Iris pigment epithelial cell (primary cell): ENCODE data around the gene TBCB.
A peak's percentile ranks its signal among the peaks of the same experiment; 100 is the strongest.
"Not testable (repeated sequence)": the region's sequence is repeated elsewhere in the genome, so short reads cannot be mapped to it uniquely, and the experiment has no call there.

Experiments used
- DNase-seq: peaks from one replicate; pipeline ENCODE4 v3.0.0-alpha.2; 2011; ENCODE audit warnings: low read depth

The TBCB gene, protein sequence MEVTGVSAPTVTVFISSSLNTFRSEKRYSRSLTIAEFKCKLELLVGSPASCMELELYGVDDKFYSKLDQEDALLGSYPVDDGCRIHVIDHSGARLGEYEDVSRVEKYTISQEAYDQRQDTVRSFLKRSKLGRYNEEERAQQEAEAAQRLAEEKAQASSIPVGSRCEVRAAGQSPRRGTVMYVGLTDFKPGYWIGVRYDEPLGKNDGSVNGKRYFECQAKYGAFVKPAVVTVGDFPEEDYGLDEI

DNA sequence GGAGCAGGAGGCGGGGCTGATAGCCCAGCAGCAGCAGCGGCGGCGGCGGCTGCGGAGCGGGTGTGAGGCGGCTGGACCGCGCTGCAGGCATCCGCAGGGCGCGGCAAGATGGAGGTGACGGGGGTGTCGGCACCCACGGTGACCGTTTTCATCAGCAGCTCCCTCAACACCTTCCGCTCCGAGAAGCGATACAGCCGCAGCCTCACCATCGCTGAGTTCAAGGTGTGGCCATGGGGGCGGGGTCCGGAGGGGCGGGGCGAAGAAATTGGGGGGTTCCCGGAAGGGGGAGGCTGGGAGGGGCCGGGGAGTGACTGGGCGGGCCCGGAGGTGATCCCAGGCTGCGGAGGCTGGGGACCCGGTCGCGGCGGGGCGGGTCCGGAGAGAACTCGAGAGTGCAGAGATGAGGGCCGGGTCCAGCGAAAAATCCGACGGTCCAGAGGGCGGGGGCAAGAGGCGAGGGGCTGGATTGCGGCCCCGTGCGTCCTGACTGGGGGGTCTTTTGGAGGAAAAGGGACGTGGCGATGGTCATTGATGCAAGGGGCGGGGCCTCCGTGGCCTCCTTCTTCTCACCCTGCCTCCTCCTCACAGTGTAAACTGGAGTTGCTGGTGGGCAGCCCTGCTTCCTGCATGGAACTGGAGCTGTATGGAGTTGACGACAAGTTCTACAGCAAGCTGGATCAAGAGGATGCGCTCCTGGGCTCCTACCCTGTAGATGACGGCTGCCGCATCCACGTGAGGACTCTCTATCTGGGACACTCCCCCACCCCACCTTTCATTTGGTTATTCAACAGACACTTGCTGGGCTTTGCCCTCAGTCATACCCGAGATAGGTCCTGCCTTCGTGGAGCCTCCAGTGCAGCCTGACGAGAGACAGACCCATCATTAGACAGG is at the start of gene TBCB:
TSS of gene TBCB (plus strand) at position 16 of the 891 bp plus-strand sequence. CDS start at position 109, 93 bp downstream.
- peak; percentile 38 for DNase-seq

DNA sequence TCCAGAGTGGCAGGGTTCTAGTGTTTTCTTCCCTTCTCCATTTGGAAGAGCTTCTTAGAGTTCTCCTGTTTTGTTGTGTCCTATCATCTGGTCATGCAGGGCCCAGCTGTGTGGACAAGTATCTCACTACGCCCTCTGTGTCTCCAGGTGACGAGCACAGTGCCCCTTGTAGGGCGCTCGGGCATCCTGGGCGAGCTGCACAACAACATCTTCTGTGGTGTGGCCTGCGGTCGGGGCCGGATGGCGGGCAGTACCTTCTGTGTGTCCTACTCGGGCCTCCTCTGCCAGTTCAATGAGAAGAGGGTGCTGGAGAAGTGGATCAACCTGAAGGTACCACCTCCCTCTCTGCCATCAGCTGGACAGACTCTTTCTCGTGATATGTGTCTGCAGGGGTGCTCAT is 47.6 kb upstream of the TBCB start:
- DNase-seq = no peak

DNA sequence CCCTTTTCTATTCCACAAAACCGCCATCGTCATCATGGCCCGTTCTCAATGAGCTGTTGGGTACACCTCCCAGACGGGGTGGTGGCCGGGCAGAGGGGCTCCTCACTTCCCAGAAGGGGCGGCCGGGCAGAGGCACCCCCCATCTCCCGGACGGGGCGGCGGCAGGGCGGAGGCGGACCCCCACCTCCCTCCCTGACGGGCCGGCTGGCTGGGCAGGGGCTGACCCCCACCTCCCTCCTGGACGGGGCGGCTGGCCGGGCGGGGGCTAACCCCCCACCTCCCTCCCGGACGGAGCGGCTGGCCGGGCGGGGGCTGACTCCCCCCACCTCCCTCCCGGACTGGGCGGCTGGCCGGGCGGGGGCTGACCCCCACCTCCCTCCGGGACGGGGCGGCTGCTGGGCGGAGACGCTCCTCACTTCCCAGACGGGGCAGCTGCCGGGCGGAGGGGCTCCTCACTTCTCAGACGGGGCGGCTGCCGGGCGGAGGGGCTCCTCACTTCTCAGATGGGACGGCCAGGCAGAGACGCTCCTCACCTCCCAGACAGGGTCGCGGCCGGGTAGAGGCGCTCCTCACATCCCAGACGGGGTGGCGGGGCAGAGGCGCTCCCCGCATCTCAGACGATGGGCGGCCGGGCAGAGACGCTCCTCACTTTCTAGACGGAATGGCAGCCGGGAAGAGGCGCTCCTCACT is 46.3 kb upstream of the TBCB start:
- DNase-seq = not testable (repeated sequence)

DNA sequence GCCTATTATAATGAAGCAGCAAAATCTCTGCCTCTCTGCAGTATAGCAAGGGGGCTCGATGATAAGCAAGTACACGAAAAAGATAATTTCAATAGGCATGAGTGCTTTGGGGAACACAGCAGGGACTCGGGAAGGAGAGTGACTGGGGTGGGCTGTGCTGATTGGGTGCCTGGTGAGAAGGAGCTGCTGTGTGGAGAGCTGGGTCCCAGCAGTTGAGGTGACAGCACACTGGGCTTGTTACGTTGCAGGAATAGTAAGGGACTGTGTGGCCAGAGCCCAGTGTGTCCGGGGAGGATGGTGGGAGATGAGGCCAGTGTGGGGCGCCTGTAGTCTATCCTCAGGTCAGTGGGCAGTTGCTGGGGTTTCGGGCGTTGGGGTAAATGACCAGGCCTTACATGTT is 43.2 kb upstream of the TBCB start:
- DNase-seq = no peak

DNA sequence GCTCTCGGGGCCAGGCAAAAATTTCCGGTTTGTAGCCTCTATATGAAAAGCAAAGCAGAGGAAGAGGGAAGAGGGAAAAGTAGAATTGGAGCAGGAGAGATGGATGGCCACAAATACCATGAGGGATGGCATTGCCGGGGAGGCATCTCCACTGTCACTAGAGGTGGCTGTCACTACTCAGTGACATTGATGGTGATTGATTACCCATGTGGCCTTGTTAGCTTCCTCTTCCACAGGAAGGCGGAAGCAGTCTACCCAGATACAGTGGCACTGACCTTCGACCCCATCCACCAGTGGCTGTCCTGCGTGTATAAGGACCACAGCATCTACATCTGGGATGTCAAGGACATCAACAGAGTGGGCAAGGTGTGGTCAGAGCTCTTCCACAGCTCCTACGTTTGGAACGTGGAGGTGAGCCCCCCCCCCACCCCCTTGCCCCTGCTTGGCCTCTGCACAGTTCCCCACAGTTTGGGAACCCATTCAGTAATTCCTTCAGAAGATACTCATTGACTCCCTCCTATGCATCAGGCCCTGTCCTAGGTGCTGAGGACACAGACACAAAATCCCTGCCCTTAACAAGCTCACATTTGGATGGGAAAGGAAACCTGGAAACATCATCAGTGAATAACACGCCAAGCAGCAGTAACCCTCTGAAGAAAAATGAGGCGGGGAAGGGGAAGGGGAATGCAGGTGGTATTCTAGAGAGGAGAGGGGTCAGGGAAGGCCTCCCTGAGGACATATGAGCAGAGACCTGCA is 42.0 kb upstream of the TBCB start:
- DNase-seq = no peak

DNA sequence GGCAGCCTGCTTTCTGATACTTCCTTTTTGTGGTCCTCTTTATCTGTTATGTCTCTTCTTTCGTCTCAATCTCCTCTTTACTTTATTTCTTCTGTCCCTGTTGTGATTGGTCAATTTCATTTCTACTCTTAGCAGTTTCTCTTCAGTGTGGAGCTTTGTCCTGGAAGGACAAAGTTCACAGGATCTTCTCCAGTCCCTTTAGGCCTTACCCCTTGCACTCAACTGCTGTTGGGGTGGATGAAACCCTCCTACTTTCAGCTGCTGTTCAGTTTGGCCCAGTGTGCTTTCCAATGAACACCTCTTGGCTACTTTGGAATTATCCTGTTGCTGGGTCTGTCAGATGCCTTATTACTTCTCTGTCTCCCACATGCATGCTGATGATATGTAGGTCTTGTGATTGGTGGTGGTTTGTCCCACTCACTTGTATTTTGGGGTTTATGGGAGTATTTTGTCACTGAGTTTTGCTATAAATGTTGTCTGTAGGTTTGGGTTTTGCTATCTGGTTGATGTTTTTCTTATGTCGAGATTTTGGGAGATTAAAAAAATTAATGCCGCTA is 35.8 kb upstream of the TBCB start:
- no peak for DNase-seq

DNA sequence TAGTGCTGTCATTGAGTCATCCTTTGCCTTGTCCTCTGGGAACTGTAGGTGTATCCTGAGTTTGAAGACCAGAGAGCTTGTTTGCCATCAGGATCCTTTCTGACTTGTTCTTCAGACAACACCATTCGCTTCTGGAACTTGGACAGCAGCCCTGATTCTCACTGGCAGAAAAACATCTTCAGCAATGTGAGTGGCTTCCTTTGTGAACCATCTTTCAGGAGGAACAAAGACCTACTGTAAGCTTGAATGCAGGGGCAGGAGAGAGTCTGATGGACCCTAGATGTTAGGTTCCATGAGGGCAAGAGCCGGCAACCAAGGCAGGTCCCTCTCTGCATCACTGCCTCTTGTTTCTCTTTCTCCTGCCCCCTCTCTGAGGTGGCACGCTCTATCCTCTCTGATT is 33.9 kb upstream of the TBCB start:
- DNase-seq = no peak

DNA sequence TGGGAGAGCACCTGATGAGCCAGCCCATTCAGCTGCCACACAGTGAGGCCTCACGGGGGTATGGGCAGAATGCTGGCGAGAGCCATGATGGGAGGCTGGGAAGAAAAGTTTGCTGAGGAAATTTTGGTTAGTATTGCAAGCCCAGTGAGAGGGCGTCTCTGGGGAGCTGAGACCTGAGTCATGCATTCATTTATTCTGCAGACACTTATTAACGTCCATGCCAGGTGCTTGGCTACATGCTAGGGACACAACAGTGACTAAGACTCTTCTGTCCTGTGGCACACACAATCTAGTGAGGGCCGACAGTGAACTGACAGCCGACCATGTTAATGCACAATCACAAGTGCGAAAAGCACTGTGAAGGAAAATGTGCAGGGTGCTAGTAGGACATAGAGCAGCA is 33.4 kb upstream of the TBCB start:
- no peak for DNase-seq

DNA sequence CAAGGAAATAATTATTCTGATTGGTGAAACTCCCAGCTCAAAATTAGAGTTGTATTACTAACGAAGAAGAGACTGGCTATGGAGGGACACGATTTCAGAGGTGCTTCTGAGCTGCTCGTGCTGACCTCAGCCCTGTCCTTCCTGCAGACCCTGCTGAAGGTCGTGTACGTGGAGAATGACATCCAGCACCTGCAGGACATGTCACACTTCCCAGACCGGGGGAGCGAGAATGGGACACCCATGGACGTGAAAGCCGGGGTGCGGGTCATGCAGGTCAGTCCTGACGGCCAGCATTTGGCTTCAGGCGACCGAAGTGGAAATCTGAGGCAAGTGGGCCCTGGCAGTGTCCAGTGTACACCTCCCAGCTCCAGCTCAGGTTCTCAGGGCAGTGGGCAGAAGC is 32.4 kb upstream of the TBCB start:
- no peak for DNase-seq

DNA sequence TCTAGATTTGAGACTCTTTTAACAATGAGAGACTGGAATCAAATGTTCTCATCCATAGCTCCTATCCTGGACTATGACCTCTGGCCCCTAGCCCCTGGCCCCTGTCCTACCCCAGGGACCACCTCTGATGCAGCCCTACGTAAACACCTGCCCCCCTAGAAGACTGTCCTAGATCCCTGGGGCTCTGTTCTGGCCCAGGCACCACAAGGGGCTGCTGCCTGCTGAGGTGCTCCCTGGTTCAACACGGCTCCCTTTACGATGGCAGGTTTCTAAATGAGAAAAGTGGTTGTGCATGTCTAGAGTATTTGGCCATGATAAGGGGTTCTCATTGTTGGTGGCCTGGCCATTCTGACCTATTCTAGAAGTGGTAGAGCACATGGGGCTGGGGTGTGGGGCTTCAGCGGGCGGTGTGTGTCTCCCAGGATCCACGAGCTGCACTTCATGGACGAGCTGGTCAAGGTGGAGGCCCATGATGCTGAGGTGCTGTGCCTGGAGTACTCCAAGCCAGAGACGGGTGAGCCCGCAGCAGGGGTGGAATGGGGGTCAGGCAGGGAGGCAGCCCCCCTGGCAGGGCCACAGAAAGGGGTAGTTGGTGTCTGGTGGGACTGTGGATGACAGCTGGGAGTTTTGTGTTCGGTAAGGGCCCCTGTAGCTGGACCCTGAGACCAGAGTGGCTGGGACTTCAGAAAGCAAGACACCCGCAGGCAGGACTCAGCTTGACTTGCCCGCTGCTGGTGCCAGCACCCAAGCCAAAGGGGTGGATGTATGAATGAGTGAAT is 30.8 kb upstream of the TBCB start:
- DNase-seq = no peak

DNA sequence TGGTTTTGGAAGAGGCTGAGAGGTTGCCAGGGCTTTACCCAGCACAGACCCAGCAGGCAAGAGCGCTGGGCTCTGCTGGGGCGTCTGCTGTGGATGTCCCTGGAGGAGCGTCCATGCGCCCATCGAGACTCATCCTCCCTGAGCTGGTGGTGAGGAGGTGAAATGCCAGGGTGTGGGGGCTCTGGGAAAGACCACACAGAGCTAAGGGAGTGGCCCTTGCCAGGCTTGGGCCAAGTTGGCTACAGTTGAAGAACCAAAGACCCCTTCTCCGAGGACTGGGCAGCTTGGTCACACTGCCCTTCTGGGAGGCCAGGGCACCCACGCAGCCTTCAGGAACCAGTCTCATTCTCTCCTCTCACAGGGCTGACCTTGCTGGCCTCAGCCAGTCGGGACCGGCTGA is 28.9 kb upstream of the TBCB start:
- no peak for DNase-seq

DNA sequence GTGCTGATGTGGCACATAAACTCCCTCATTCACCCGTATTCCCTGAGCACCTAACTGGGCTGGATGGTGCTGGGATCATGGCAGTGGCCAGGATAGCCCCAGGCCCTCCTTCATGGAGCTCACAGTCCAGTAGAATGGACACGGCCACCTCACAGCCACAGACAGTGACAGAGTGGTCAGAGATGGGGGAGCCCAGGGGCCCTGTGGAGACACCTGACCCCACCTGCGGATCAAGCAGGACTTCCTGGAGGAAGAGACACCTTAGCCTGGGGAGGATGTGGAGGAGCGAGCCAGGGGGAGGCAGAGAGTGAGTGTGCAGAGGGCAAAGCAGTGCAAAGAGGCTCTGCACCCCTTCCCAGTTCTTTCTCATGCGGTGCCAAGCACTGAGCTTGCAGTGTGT is 25.4 kb upstream of the TBCB start:
- no peak for DNase-seq

DNA sequence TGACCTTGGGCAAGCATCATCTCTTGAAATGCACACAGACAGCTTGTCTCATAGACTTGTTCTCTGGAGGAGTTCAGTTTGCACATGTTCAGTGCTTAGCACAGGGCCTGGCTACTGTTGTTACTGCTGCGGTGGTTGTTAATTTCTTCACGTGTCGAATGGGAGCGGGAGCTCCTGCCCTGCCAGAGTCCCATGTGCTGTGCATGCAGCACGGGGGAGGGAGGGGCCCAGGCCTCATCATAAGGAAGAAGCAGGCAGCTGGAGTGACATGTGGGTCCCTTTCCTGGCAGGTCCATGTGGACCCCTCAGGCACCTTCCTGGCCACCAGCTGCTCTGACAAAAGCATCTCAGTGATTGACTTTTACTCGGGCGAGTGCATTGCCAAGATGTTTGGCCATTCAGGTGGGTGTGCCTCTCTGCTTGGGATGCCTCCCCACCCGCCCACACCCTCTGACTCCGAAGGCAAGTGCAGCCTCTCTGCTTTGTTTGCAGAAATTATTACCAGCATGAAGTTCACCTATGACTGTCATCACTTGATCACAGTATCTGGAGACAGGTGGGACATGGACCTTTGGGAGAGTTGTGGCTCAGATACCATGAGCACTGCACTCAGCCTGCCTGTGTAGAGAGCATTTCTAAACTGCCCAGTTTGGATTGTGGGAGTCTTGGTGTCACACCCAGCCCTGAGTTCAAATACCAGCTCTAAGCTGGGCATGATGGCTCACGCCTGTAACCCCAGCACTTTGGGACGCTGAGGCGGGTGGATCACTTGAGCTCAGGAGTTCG is 24.2 kb upstream of the TBCB start:
- DNase-seq = no peak

DNA sequence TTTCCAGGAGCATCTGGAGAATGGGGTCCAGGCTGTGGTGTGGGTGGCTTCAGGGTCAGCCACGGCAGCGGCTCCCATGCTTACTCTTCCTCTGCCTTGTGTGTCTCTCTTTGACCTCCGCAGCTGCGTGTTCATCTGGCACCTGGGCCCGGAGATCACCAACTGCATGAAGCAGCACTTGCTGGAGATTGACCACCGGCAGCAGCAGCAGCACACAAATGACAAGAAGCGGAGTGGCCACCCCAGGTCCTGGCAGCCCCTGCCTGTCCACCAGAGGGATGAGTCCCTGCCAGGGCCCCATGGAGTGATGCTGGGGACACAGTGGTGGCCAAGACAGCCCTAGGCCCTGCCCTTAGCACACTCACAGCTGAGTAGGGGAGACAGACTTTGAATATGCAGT is 22.7 kb upstream of the TBCB start:
- DNase-seq = no peak

DNA sequence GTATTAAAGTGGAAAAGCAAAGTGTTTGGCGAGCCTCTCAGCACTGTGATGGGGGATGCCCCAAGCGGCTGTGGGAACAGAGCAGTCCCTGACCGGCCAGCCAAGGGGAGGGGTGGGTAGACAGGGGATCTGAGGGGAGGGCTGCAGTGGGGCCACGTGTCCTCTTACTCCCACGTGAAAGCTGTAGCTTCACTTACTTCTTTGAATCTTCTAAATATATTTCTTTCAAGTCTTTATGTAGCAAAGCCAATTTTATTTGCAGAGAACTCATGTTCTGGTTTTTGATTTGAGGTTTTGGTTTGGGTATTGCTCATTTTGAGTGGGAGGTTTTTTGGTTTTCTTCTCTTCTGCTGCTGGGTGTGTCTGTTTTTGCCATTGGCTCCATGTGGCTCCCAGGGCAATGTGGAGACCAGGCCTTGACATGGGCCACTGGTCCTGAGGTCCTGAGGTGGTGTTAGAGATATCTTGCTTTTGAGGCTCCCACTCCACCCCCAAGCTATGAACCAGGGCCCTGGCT is 22.1 kb upstream of the TBCB start:
- no peak for DNase-seq

DNA sequence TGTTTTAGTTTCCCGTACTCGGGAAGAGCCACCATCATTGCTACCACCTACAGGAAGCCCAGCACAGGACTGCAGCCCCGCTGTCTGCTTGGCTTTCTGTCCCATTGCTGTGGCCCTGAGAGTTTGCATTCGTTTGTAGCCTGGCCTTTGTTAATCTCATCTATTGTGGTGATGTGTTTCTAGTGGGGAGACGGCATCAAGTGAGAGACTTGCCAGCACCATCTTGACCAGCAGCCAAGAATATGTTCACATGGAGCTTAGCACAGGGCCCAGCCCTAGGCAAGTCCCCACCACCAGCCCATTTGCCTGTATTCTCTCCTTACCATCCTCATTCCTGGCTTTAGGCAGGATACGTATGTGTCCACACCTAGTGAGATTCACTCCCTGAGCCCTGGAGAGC is 21.6 kb upstream of the TBCB start:
- DNase-seq = no peak

DNA sequence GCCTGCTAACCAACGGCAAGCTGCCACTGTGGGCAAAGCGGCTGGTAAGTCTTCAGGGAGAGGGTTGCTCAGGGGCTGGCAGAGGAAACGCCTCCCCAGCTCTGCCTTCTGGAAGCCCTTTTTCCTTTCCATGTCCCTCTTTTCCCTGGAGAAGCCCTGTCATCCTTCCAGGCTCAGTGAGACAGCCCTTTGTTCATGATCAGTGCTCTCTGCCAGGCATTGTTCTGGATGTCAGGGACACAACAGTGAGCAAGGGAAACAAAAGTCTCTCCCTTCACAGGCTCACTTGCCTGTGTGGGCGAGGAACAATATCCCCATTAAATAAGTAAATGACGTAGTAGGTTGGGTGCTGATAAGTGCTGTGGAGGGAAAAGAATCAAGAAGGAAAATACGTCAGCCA is 18.2 kb upstream of the TBCB start:
- DNase-seq = no peak

DNA sequence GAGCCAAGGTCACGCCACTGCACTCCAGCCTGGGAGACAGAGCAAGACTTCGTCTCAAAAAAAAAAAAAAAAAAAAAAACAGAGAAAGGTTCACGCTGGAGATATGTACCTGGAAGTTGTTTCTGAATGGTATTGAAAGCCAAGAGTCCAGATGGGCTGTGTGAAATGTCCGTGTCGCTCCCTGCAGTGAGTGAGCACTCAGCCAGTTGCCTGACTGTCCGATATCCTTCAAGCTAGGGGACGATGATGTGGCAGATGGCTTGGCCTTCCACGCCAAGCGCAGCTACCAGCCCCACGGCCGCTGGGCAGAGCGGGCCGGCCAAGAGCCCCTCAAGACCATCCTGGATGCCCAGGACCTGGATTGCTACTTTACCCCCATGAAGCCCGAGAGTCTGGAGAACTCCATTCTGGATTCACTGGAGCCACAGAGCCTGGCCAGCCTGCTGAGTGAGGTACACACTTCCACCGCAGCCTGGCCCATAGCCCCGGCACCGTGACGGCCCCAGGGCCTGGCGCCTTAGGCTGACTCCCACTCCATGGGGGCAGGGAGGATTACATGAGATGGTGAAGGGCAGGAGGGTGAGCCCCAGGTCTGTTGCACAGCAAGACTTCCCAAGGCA is 16.0 kb upstream of the TBCB start:
- no peak for DNase-seq

DNA sequence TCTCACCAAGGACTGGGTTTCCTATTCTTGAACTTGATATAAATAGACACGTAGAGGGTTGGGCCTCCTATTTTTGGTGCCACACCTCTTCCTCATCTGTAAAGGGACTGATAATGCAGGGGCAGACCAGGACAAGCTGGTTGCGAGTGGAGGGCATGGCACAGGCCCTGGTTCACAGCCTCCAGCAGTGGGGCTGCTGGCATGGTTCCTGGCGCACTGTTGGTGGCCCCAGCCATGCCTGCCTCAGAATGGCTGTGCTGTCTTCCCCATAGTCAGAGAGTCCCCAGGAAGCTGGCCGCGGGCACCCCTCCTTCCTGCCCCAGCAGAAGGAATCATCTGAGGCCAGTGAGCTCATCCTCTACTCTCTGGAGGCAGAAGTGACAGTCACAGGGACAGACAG is 14.8 kb upstream of the TBCB start:
- no peak for DNase-seq
